ENCODE measurements around the gene NHERF1. TPM values are rescaled to one million over a fixed set of nuclear protein-coding genes. Genes with fewer than 3 reads are reported as not detected.

The NHERF1 gene
- total RNA-seq, 2 experiments from 2014 or later, result 286 to 296 TPM

DNA sequence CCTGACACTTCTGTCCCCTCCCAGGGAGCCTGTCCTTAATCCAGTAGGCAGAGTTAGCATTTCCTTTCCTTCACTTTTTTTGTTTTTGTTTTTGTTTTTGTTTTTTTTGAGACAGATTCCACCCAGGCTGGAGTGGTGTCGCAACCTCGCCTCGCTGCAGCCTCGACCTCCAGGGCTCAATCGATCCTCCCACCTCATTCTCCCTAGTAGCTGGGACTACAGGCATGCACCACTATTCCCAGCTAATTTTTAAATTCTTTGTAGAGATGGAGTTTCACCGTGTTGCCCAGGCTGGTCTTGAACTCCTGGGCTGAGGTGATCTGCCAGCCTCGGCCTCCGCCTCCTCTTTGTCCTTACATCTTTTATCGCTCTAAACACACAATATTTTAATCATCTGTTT is 4.0 kb downstream of the NHERF1 start:
- ChIA-PET POLR2A (interaction anchor here (2.8 kb wide), 1 partner anchor 10 kb away, joined by 10 read pairs; no protein-coding TSS in a partner anchor), CTCF (interaction anchor here (1.3 to 4.8 kb wide), 8 partner anchors 7 to 113 kb away, joined by 3 to 42 read pairs (median 10); partner anchors contain the start of gene RAB37)
- Mint-ChIP-seq H3K4me3 (peak overlapping the region; percentile 99), H3K27me3 (ENCODE audit: low read depth) (no peaks in the 10 kb centered on the region), H3K9me3 (ENCODE audit: insufficient read depth) (no peaks in the 10 kb centered on the region), H3K36me3 (ENCODE audit: low read depth) (peaks cover 55% of the 10 kb centered on the region), H3K4me1 (ENCODE audit: low read depth) (peaks cover 50% of the 10 kb centered on the region), H3K27ac (peak overlapping the region; percentile 90)
- DNase-seq, result no peak
- no peak for ATAC-seq

DNA sequence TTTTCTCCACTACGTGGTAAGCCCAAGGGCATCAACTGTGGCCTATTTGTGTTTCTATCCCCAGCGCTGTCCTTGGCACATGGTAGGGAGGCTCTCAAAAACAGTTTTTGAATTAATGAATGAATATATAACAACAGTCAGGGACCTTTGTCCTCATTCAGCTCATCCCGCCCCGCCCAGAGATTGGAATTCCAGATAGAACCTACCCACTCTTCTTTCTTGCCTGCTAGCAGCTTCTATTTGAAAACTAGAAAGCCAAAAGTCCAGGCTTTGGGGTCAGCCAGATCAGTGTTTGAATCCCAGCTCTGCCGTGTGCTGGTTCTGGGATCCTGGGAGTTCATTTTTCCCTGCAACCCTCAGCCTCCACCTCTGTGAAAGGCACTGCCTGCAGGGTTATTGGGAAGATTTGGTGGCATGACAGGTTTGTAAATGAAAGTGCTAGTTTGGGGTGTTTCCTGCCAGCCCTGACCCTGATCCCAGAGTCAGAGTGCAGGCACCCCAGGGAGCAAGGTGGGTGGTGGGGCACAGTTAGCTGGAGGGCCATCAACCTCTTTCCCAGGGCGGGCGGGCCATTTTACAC is 4.5 kb downstream of the NHERF1 start:
- Mint-ChIP-seq H3K4me3 (peak overlapping the region; percentile 99), H3K27ac (peak overlapping the region; percentile 90), H3K27me3 (ENCODE audit: low read depth) (no peaks in the 10 kb centered on the region), H3K9me3 (ENCODE audit: insufficient read depth) (no peaks in the 10 kb centered on the region), H3K4me1 (ENCODE audit: low read depth) (peaks cover 50% of the 10 kb centered on the region), H3K36me3 (ENCODE audit: low read depth) (peaks cover 55% of the 10 kb centered on the region)
- ATAC-seq, result no peak
- no peak for DNase-seq
- ChIA-PET POLR2A (interaction anchor here (1.5 kb wide), 1 partner anchor 18 kb away, joined by 4 read pairs; no protein-coding TSS in a partner anchor), CTCF (interaction anchor here (1.3 to 4.8 kb wide), 6 partner anchors 12 to 112 kb away, joined by 3 to 41 read pairs (median 6); partner anchors contain the start of gene RAB37)

DNA sequence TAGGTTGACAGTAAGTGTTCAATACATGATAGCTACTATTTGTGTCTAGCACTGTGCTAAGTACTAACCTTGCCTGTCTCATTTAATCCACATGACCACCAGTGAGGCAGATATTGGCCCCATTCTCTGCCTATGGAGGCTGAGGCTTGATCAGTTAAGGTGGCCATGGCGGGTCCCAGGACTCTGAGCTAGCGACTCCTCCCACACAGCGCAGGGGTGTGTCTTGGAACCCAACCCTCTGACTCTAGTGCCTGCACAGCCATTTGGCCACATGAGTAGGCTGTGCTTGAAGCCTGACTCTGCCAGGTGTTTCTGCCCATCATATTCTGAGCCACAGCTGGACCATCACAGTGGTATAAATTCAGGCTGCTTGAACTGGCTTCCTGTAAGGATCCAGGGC is 6.4 kb downstream of the NHERF1 start:
- peaks cover 68% of the 10 kb centered on the region for H3K4me1 Mint-ChIP-seq (ENCODE audit: low read depth)
- POLR2A ChIA-PET, result interaction anchor here (0.8 kb wide), 1 partner anchor 17 kb away, joined by 3 read pairs; no protein-coding TSS in a partner anchor
- H3K27me3 Mint-ChIP-seq (ENCODE audit: low read depth), result no peaks in the 10 kb centered on the region
- DNase-seq, result no peak
- peaks cover 60% of the 10 kb centered on the region for H3K36me3 Mint-ChIP-seq (ENCODE audit: low read depth)
- H3K9me3 Mint-ChIP-seq (ENCODE audit: insufficient read depth), result no peaks in the 10 kb centered on the region
- peak overlapping the region; percentile 43 for H3K27ac Mint-ChIP-seq
- no peak for ATAC-seq
- CTCF ChIA-PET, result interaction anchor here (0.7 to 6.8 kb wide), 7 partner anchors 9 to 108 kb away, joined by 3 to 79 read pairs (median 3); partner anchors contain the start of gene RAB37
- no peak overlapping the region for H3K4me3 Mint-ChIP-seq

DNA sequence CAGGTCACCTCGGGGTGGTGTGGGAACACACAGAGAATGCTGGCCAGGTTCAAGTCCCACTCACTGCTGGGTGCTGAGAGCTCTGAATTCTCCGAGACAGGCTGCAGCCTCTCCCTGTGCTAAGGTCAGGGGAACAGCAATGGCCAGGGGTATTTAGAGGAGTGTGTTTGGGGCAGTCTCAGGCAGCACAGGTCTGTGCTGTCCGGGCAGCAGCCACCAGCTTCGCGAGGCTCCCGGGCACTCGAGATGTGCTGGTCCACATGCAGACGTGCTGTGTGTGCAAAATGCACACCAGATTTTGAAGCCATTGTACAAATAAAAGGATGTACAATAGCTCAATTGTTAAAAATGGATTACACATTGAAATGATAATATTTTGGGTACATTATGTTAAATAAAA is 7.1 kb downstream of the NHERF1 start:
- ChIA-PET POLR2A (no interaction called here), CTCF (interaction anchor here (1.1 to 6.8 kb wide), 4 partner anchors 10 to 98 kb away, joined by 4 to 79 read pairs (median 30); partner anchors contain the start of gene RAB37)
- Mint-ChIP-seq H3K4me1 (ENCODE audit: low read depth) (peaks cover 75% of the 10 kb centered on the region), H3K27ac (no peak overlapping the region), H3K4me3 (no peak overlapping the region), H3K36me3 (ENCODE audit: low read depth) (peaks cover 54% of the 10 kb centered on the region), H3K27me3 (ENCODE audit: low read depth) (no peaks in the 10 kb centered on the region), H3K9me3 (ENCODE audit: insufficient read depth) (no peaks in the 10 kb centered on the region)
- ATAC-seq, result no peak
- no peak for DNase-seq

DNA sequence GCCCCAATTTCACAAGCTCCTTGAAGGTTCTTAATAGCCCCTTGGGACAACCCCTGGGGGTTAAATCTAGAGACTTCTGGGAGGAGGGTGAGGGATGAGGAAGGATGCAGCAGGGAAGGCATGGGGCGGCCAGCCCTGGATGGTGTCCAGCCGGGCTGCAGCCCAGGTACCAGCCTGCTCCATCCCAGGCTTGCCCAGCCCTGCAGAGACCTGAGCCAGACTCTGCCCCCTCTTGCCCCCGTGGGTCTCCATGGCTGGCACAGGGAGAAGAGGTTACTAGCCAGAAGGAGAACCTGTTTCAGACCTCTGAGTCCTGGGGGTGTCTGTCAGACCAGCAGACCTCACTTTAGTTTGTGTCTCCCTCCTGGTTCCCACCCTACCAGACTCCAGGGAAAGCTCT is 8.5 kb downstream of the NHERF1 start:
- H3K9me3 Mint-ChIP-seq (ENCODE audit: insufficient read depth), result no peaks in the 10 kb centered on the region
- no peak for DNase-seq
- H3K27ac Mint-ChIP-seq, result peak overlapping the region; percentile 55
- POLR2A ChIA-PET, result interaction anchor here (1.1 to 1.3 kb wide), 2 partner anchors 19 to 23 kb away, joined by 3 to 5 read pairs; partner anchors contain the start of gene NAT9
- no peaks in the 10 kb centered on the region for H3K27me3 Mint-ChIP-seq (ENCODE audit: low read depth)
- H3K36me3 Mint-ChIP-seq (ENCODE audit: low read depth), result peaks cover 44% of the 10 kb centered on the region
- no peak for ATAC-seq
- peaks cover 83% of the 10 kb centered on the region for H3K4me1 Mint-ChIP-seq (ENCODE audit: low read depth)
- peak overlapping the region; percentile 18 for H3K4me3 Mint-ChIP-seq
- CTCF ChIA-PET, result interaction anchor here (1.5 to 6.8 kb wide), 4 partner anchors 11 to 99 kb away, joined by 16 to 79 read pairs (median 45); partner anchors contain the start of gene RAB37

DNA sequence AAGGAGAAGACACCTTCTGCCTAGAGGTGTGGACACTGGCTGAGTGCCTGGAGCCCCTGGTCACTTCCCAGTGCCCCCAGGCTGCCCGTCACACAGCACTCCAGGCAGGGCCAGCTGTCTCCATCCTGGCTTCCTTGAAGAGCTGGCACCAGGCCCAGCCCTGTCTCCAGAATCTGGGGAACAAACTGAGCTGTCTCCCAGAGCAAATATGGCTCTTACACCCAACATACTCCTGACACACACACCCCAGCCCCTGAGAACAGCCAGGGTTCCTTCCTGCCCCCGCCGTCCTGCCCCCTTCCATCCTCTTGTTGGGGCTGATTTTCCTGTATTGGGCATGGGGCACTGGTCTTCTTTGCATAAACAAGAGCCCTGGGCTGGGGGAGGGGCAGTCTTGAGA is 9.1 kb downstream of the NHERF1 start:
- H3K36me3 Mint-ChIP-seq (ENCODE audit: low read depth), result peaks cover 39% of the 10 kb centered on the region
- POLR2A ChIA-PET, result interaction anchor here (1.3 to 3.8 kb wide), 4 partner anchors 7 to 22 kb away, joined by 3 to 26 read pairs (median 6); no protein-coding TSS in a partner anchor

DNA sequence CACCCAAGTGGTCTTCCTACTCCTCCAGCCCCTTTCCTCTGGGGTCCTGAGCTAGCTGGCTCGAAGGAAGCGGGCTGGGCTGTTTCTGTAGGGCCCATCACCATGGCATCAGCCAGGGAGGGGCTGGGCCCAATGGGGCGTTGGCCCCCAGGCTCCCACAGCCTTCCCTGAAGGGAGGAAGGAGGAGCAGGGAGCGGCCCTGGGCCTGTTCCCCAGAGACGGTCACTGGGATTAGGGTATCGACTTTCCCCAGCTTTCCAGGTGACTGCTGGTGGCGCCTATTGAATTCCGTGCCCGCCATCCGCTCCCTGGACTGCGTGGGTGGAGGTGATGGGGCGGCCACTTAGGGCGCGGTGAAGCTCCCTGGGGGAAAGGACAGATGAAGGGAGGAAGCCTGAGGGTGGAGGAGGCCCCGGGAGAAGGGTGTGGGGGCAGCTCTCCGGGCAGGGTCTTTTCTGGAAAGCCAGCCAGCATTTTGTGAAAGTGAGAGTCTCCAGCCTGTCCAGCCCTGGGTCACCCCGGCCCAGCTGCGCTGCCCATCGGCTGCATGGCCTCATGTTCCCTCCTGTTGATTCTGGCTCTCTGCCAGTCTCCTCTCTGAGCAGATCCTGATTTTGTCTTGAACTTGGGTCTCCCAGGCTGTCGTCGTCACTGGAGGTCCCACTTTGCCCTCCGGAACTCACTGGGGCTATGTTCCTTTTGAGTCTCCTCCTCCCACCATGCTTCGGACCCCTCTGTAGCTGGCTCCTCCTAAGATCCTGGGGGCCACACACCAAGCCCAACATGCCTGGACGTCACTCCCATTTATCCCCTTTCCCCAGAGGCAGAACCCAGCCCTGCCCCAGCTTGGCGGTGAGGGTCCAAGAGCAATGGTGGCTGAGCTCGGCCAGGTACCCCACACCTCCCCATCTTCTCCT is 9.8 kb downstream of the NHERF1 start:
- no peaks in the 10 kb centered on the region for H3K9me3 Mint-ChIP-seq (ENCODE audit: insufficient read depth)
- H3K4me3 Mint-ChIP-seq, result peak overlapping the region; percentile 69
- peaks cover 76% of the 10 kb centered on the region for H3K4me1 Mint-ChIP-seq (ENCODE audit: low read depth)
- ATAC-seq, result no peak
- H3K27me3 Mint-ChIP-seq (ENCODE audit: low read depth), result no peaks in the 10 kb centered on the region
- CTCF ChIA-PET, result interaction anchor here (1.0 to 6.8 kb wide), 11 partner anchors 8 to 103 kb away, joined by 3 to 79 read pairs (median 26); partner anchors contain the start of gene RAB37
- peak overlapping the region; percentile 91 for H3K27ac Mint-ChIP-seq
- peaks cover 38% of the 10 kb centered on the region for H3K36me3 Mint-ChIP-seq (ENCODE audit: low read depth)
- DNase-seq, result no peak
- POLR2A ChIA-PET, result interaction anchor here (0.8 to 3.8 kb wide), 6 partner anchors 8 to 115 kb away, joined by 3 to 26 read pairs (median 5); partner anchors contain the start of gene FDXR

More for the DNA sequence above, 9.1 kb downstream of the NHERF1 start:
- no peak for ATAC-seq
- Mint-ChIP-seq H3K9me3 (ENCODE audit: insufficient read depth) (no peaks in the 10 kb centered on the region), H3K27me3 (ENCODE audit: low read depth) (no peaks in the 10 kb centered on the region), H3K4me1 (ENCODE audit: low read depth) (peaks cover 78% of the 10 kb centered on the region), H3K4me3 (peak overlapping the region; percentile 18), H3K27ac (peak overlapping the region; percentile 91)
- DNase-seq, result no peak
- CTCF ChIA-PET, result interaction anchor here (1.0 to 6.8 kb wide), 8 partner anchors 11 to 100 kb away, joined by 3 to 79 read pairs (median 34); partner anchors contain the start of gene RAB37

DNA sequence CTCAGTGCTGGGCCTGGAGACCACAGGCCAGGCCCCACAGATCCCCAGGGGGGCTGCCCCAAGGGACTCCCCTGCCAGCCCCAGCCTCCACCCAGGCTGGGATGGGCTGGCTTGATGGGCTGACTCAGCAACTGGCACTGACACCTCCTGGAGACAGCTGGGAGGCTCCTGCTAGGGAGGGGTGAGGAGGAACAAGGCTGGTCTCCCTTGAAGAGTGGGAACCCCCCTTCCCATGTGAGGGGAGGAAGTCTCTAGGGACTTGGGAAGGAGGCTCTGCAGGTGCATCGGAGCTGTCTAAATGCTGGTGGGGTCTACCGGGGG is 10.4 kb downstream of the NHERF1 start:
- peak; percentile 49 for ATAC-seq
- peak overlapping the region; percentile 91 for H3K27ac Mint-ChIP-seq
- POLR2A ChIA-PET, result interaction anchor here (0.8 to 3.8 kb wide), 10 partner anchors 8 to 114 kb away, joined by 3 to 26 read pairs (median 5); partner anchors contain the start of genes FDXR and NAT9
- H3K4me3 Mint-ChIP-seq, result peak overlapping the region; percentile 69
- peaks cover 71% of the 10 kb centered on the region for H3K4me1 Mint-ChIP-seq (ENCODE audit: low read depth)
- DNase-seq, result no peak
- CTCF ChIA-PET, result interaction anchor here (0.6 to 6.8 kb wide), 15 partner anchors 8 to 391 kb away, joined by 3 to 79 read pairs (median 15); partner anchors contain the start of genes GPR142 and RAB37
- H3K36me3 Mint-ChIP-seq (ENCODE audit: low read depth), result peaks cover 33% of the 10 kb centered on the region
- no peaks in the 10 kb centered on the region for H3K27me3 Mint-ChIP-seq (ENCODE audit: low read depth)
- no peaks in the 10 kb centered on the region for H3K9me3 Mint-ChIP-seq (ENCODE audit: insufficient read depth)

DNA sequence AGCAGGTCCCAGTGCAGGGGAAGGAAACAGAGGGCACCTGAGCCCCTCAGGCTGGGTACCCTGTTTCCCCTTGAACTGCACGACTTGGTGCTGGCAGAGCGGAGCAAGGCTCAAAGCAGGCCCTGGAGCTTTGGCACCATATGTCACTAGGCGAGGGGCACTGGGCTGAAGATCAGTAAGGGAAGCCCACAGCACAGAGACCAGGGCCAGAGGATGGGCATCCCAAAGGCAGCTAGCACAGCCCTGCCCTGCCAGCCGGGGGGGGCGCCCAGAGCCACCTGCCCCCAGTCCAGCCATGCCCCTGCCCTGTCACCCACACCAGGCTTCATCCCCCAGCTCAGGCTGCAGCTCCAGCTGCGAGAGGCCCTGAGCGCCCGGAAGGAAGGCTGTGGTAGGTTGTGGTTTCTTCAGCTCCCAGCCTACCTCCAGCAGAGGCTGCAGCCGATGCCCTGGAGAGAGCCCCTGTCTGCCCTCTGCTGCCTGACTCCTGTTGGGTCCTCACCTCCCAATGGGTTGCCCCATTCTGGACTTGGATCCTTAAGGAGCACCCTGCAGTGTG is 10.9 kb downstream of the NHERF1 start:
- Mint-ChIP-seq H3K4me3 (peak overlapping the region; percentile 69), H3K4me1 (ENCODE audit: low read depth) (peaks cover 70% of the 10 kb centered on the region), H3K9me3 (ENCODE audit: insufficient read depth) (no peaks in the 10 kb centered on the region), H3K27ac (peak overlapping the region; percentile 91), H3K27me3 (ENCODE audit: low read depth) (no peaks in the 10 kb centered on the region), H3K36me3 (ENCODE audit: low read depth) (peaks cover 33% of the 10 kb centered on the region)
- CTCF ChIA-PET, result interaction anchor here (0.6 to 6.8 kb wide), 14 partner anchors 9 to 392 kb away, joined by 3 to 79 read pairs (median 18); partner anchors contain the start of genes GPR142 and RAB37
- peak; percentile 82 for DNase-seq
- peak; percentile 90 for ATAC-seq
- POLR2A ChIA-PET, result interaction anchor here (0.9 to 3.8 kb wide), 8 partner anchors 8 to 114 kb away, joined by 3 to 26 read pairs (median 5); partner anchors contain the start of genes FDXR and NAT9

DNA sequence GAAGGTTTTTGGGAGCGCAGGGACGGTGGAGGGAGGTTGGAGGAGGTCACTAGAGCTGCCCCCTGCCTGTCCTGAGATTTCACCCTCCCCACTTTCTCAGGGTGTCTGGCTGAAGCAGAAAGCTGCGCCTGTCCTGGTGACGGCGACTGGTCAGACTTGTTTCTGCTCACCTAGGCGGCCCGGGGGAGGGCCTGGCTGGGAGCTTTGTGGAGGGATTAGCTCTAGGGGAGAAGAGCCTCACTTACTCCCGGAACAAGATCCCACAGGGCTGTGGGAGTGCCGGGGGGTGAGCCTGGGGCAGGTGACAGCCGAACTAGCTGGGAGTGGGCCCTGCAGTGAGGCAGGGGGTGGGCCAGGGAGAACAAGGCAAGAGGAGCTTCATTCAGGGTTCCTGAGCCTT is 11.5 kb downstream of the NHERF1 start:
- Mint-ChIP-seq H3K36me3 (ENCODE audit: low read depth) (peaks cover 33% of the 10 kb centered on the region), H3K9me3 (ENCODE audit: insufficient read depth) (no peaks in the 10 kb centered on the region), H3K4me1 (ENCODE audit: low read depth) (peaks cover 64% of the 10 kb centered on the region), H3K27me3 (ENCODE audit: low read depth) (no peaks in the 10 kb centered on the region), H3K4me3 (peak overlapping the region; percentile 69), H3K27ac (peak overlapping the region; percentile 91)
- ChIA-PET POLR2A (interaction anchor here (0.9 to 3.8 kb wide), 6 partner anchors 10 to 21 kb away, joined by 3 to 26 read pairs (median 5); partner anchors contain the start of gene NAT9), CTCF (interaction anchor here (1.1 to 6.8 kb wide), 13 partner anchors 10 to 392 kb away, joined by 3 to 79 read pairs (median 22); partner anchors contain the start of genes GPR142 and RAB37)
- no peak for DNase-seq
- ATAC-seq, result no peak
